CD4-positive, alpha-beta T cell treated with Interleukin-6 for 4 hours (primary cell): ENCODE results near the gene IL1F10.

Source experiments
- DNase-seq: peaks from one replicate; pipeline ENCODE4 v3.0.0-alpha.2; 2020; ENCODE audit warnings: mixed read lengths

IL1F10 gene

GRCh38 chr2:113060396-113060795, 7.4 kb upstream of the IL1F10 start:
- no peak for DNase-seq

GRCh38 chr2:113060796-113061195, 7.0 kb upstream of the IL1F10 start:
- DNase-seq = no peak

DNA sequence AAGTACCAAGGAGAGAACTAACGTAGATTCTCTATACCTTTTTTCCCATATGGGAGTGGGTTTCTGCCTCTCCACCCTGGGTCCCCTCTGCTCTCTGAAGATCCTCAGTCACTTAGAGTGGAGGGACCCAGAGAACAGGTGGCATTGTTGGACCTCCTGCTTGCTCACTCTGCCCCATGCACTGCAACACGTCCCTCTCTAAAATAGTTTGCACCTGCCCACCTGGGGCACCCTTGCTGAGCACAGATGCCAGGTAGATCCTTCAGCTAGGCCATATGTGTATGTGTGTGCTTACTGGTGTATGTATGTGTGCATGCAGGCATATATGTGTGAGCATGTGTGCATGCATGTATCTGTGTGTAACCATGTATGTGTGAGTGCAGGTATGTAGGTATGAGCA, 6.5 kb upstream of the IL1F10 start:
- no peak for DNase-seq

DNA sequence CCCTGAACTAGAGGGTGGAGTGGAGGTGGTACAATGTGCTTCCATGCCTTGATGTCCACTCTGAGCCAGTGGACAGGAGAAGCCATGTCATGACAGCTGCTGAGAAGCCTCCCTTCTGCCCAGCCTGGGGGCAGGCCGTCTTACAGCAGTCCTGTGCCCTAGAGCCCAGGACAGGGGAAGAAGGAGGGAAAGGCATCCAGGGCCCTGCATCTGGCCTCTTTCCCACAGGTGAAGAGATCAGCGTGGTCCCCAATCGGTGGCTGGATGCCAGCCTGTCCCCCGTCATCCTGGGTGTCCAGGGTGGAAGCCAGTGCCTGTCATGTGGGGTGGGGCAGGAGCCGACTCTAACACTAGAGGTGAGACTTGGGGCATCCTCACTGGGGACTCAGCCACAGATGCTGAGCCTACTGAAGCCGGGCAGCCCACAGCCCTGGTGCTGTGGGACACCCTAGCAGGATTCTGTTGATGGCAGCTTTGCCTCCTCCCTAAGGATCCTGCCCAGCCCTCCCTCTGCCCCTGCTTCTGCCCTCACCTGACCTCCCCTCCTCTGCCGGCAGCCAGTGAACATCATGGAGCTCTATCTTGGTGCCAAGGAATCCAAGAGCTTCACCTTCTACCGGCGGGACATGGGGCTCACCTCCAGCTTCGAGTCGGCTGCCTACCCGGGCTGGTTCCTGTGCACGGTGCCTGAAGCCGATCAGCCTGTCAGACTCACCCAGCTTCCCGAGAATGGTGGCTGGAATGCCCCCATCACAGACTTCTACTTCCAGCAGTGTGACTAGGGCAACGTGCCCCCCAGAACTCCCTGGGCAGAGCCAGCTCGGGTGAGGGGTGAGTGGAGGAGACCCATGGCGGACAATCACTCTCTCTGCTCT, 5.6 kb upstream of the IL1F10 start:
- no peak for DNase-seq

GRCh38 chr2:113064281-113064680, 3.5 kb upstream of the IL1F10 start:
- DNase-seq = no peak

DNA sequence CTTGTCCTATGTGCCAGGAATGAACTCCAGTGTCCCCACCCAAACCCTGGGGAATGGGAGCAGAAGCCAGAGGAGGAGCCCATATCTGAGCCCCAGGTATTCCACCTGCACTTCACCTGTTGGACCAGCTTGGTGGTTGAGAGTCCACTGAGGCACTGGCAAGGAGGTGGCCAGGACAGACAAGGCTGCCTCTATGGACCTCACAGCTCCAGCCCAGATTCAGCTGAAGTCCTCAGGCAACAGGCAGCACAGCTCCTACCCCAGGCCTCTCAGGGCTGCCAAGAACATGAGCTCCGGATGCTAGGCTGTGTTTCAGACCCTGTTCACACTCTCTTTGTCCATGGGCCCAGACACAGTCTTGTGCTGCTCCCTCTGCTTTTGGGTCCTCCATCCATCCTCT, 2.9 kb upstream of the IL1F10 start:
- no peak for DNase-seq

DNA sequence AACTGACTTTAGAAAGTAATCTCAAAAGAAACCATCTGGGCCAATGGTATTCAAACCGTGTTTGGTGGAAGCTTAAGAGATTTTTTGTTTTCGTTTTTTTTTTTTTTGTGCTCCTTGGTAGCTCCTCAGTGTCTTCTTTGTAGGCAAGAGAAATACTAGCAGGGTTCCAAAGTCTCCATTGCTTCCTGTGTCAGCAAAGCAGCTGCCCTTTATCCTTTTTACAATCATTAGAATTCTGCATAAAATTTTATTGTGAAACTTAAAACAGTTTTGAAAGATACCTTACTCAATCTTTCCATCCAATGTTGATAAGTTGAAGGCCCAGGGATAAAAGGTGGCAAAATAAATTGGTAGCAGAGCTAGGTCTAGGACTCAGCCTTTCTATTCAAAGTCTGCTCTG, 479 bp downstream of the IL1F10 start:
- DNase-seq = no peak

GRCh38 chr2:113068706-113069485, 1.1 kb downstream of the IL1F10 start:
- no peak for DNase-seq

- DNase-seq = no peak
Measured at GRCh38 chr2:113069676-113070605, 2.2 kb downstream of the IL1F10 start.

DNA sequence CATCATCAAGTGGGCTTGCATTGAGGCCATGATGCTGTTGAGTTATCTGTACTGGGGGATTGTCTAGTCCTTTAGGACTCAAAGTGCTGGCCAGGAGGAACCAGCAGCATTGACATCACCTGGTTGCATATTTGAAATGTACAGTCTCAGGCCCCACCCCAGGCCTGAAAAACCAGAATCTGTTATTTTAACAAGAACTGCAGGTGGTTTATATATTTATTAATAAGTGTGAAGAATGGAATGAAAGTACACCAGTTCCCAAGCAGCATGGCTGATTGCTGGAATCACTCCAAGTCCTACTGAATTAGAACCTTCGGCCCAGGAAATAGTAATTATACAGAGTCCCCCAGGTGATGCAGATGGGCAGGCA, 2.8 kb downstream of the IL1F10 start:
- DNase-seq = no peak

- DNase-seq = no peak
Measured at GRCh38 chr2:113072584-113072983, 4.8 kb downstream of the IL1F10 start.

- DNase-seq = no peak
Measured at GRCh38 chr2:113073325-113073834, 5.6 kb downstream of the IL1F10 start.

- peak; percentile 13 for DNase-seq
Measured at GRCh38 chr2:113075030-113075429, 7.3 kb downstream of the IL1F10 start.

DNA sequence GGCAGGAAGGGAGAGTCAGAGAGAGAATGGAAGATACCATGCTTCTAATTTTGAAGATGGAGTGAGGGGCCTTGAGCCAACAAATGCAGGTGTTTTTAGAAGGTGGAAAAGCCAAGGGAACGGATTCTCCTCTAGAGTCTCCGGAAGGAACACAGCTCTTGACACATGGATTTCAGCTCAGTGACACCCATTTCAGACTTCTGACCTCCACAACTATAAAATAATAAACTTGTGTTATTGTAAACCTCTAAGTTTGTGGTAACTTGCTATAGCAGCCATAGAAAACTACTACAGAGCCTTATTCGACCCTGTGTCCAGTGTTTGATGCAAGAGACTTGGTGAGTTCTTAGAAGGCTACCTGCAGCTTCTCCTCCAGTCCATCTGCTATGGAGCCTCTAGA, 7.8 kb downstream of the IL1F10 start:
- DNase-seq = no peak

GRCh38 chr2:113076954-113077669, 9.3 kb downstream of the IL1F10 start:
- no peak for DNase-seq

DNA sequence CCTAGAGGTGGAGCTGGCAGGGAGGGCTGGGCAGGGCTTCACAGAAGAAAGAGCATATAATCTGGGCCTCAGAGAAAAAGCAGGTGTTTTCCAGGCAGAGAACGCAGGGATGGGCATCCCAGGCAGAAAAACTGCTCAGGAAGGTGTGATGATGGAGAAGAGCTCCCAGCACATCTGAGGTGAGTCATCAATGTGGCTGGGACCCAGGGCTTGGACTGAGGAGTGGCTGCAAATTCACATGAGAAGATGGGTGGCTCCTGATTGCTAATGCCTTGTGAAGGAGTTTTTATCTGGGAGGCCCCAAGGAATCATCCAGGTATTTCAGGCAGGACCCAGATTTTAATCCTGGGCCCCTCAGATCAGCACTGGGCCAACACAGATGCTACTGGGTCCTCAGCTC, 10.2 kb downstream of the IL1F10 start:
- no peak for DNase-seq

DNA sequence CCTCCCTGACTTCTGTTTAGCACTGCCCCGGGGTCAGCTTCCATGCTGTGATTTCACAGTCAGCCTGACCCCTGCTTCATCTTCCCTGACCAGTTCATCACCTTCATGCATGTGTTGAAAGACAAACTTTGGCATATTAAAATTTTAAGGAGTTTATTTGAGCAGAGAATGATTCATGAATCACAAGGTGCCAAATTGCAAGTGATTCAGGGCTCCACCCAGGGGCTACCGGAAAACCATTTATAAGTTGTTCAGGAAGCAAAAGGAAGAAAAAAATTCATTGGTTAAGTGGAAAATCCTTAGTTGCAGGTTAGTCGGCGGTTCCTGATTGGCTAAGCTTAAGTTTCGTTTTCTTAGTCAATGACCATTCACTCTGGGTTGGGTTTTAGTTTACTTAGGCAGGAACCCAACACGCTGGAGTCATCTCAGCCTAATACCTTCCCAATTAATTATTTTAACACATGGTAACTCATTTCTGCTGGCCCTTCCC, 10.6 kb downstream of the IL1F10 start:
- no peak for DNase-seq

DNA sequence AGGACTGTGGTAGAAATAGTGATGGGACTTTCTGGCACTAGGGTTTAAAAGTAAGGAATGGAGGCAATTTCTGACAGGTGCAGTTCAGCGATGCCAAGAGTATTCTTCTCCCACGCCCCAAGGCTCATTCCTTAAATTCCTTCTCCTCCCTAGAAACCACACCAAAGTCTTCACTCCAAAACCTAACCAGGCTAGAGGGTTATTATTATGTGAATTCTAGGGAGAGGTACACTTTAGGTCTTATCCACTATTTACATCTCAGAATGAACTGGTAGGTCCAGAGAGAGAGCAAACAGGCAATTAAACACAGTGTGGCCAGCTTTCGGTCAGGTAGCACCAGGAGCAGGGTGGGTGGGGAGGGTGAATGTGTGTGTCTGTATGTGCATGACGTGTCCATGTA, 11.4 kb downstream of the IL1F10 start:
- DNase-seq = no peak

GRCh38 chr2:113080134-113080533, 12.4 kb downstream of the IL1F10 start:
- peak; percentile 46 for DNase-seq

DNA sequence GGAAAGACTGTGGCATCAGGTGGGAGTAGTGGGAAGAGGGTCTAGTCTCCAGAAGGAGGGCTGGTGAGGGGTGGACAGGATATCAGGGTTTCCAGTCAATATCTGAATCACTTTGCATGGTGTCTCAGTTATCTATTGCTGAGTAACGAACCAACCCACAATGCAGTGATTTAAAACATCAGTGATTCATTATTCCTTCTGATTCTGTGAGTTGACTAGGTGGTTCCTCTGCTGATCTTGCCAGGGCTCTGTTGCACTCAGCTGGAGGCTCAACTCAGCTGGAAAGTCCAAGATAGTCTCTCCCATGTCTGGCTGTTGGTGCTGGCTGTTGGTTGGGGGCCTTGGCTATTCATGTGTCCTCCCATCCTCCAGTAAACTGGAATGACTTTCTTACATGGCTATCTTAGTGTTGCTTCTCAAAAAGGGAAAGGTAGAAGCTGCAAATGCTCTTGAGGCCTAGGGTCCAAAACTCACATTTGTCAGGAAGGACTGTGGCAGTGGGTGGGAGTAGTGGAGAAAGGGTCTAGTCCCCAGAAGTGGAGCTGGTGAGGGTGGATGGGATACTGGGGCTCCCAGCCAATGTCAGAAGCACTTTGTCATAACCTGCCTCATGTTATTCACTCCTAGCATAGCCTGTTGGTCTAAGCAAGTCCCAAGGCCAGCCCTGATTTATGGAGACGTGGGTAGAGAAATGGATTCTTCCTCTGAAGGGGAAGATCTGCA, 13.9 kb downstream of the IL1F10 start:
- DNase-seq = no peak

- DNase-seq = no peak
Measured at GRCh38 chr2:113083296-113083695, 15.5 kb downstream of the IL1F10 start.
